ENCODE measurements around the gene SLC25A45.
"Not testable (repeated sequence)": the region's sequence is repeated elsewhere in the genome, so short reads cannot be mapped to it uniquely, and the experiment has no call there.

The SLC25A45 gene

DNA sequence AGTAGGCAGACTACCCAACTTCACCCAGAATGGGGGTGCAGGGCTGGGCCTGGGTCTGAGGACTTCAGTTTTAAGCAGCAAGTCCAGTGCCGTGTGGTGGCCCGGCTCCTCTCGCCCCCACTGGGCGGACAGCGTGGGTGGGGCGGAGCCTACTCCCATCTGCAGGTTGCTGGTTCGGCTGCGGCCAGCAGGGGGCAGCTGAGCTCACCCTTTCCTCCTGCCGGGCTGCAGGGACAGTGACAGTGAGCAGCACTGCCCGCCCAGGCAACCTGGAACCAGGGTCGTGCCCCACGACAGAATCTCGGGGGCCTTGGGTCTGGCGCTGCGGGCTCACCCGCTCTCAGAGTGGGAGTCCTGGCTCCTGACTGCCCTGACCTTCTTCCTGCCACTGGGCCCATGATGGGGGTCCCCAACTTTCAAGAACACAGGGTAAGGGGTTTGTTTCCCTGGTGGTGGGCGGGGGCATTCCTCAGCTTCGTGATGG, 33.9 kb upstream of the SLC25A45 start:
- no peaks in the 10 kb centered on the region for H3K9me3 ChIP-seq (ENCODE audit: control insufficient read depth, insufficient read depth, low read length)
- peaks cover 36% of the 10 kb centered on the region for H3K79me2 ChIP-seq (ENCODE audit: control insufficient read depth, low read length)
- no peaks in the 10 kb centered on the region for H3K9me2 ChIP-seq (replicated peaks; ENCODE audit: control insufficient read depth, low read length)
- H3F3A ChIP-seq (ENCODE audit: control insufficient read depth, insufficient read depth), result peaks cover 35% of the 10 kb centered on the region
- no peak for TF ChIP-seq EZH2phosphoT487 (IDR thresholded peaks at IDR 0.05; ENCODE audit: borderline replicate concordance, low read length)
- TF ChIP-seq, protein P1, sequence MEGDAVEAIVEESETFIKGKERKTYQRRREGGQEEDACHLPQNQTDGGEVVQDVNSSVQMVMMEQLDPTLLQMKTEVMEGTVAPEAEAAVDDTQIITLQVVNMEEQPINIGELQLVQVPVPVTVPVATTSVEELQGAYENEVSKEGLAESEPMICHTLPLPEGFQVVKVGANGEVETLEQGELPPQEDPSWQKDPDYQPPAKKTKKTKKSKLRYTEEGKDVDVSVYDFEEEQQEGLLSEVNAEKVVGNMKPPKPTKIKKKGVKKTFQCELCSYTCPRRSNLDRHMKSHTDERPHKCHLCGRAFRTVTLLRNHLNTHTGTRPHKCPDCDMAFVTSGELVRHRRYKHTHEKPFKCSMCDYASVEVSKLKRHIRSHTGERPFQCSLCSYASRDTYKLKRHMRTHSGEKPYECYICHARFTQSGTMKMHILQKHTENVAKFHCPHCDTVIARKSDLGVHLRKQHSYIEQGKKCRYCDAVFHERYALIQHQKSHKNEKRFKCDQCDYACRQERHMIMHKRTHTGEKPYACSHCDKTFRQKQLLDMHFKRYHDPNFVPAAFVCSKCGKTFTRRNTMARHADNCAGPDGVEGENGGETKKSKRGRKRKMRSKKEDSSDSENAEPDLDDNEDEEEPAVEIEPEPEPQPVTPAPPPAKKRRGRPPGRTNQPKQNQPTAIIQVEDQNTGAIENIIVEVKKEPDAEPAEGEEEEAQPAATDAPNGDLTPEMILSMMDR (IDR thresholded peaks at IDR 0.05; ENCODE audit: low read depth, low read length, poor library complexity, severe bottlenecking), result peak; percentile 96
- peak overlapping the region; percentile 88 for H3K4me2 ChIP-seq (ENCODE audit: low read length)
- peaks cover 20% of the 10 kb centered on the region for H3K36me3 ChIP-seq (ENCODE audit: control insufficient read depth, low read length)
- H3K4me3 ChIP-seq (ENCODE audit: low read length), result peak overlapping the region; percentile 75
- H4K20me1 ChIP-seq (ENCODE audit: control insufficient read depth, insufficient read depth, low read depth, low read length), result no peaks in the 10 kb centered on the region
- peak overlapping the region; percentile 90 for H3K27ac ChIP-seq (ENCODE audit: low read depth, low read length)
- no peaks in the 10 kb centered on the region for H3K27me3 ChIP-seq (ENCODE audit: control insufficient read depth, low read length)
- peaks cover 68% of the 10 kb centered on the region for H3K4me1 ChIP-seq (ENCODE audit: control insufficient read depth, low read length)

DNA sequence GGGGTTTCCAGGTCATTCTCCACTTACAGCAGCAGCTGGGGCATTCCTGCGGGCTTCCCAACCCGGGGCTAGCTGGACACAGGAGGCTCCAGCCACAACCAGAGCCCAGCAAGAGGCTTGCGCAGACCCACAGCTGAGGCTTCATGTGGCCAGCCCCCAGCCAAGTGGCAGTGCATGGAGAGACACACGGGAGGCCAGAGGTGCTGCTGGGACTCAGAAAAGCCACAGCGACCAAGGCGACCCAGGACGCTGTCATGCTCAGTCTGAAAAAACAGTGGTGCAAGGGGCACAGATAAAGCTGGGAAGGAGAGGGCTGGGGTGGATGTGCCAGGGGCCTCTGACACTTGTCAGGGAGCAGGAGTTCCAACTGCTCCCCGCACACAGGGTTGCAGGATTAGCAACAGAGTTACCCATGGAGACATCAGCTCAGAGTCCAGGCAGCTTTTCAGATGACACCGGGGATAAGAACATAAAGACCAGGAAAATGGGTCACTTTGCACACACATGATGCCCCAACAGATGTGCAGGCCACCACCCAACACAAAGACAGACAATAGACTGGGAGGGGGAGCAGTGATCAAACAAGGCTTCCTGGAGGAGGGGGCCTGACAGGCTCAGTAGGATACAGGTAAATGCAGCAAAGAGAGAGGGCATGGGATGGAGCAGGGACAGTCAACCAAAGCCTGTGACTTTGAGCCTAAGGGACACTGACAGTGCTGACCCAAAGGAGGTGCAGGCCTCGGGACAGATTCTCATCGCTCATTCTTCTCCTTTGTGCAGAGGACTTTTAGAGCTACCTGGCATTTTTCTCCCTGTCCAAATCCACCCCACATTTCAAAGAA, 33.3 kb upstream of the SLC25A45 start:
- Histone ChIP-seq H3K27me3 (ENCODE audit: control insufficient read depth, low read length) (no peaks in the 10 kb centered on the region), H3K36me3 (ENCODE audit: control insufficient read depth, low read length) (peaks cover 27% of the 10 kb centered on the region), H3K4me1 (ENCODE audit: control insufficient read depth, low read length) (peaks cover 62% of the 10 kb centered on the region), H3K4me3 (ENCODE audit: low read length) (peak overlapping the region; percentile 75), H3K4me2 (ENCODE audit: low read length) (peak overlapping the region; percentile 88), H4K20me1 (ENCODE audit: control insufficient read depth, insufficient read depth, low read depth, low read length) (no peaks in the 10 kb centered on the region), H3K79me2 (ENCODE audit: control insufficient read depth, low read length) (peaks cover 30% of the 10 kb centered on the region), H3F3A (ENCODE audit: control insufficient read depth, insufficient read depth) (peaks cover 32% of the 10 kb centered on the region), H3K27ac (ENCODE audit: low read depth, low read length) (no peak overlapping the region), H3K9me3 (ENCODE audit: control insufficient read depth, insufficient read depth, low read length) (no peaks in the 10 kb centered on the region), H3K9me2 (replicated peaks; ENCODE audit: control insufficient read depth, low read length) (no peaks in the 10 kb centered on the region)
- no peak for TF ChIP-seq EZH2phosphoT487 (IDR thresholded peaks at IDR 0.05; ENCODE audit: borderline replicate concordance, low read length)
- TF ChIP-seq, protein P1 (IDR thresholded peaks at IDR 0.05; ENCODE audit: low read depth, low read length, poor library complexity, severe bottlenecking), result no peak

DNA sequence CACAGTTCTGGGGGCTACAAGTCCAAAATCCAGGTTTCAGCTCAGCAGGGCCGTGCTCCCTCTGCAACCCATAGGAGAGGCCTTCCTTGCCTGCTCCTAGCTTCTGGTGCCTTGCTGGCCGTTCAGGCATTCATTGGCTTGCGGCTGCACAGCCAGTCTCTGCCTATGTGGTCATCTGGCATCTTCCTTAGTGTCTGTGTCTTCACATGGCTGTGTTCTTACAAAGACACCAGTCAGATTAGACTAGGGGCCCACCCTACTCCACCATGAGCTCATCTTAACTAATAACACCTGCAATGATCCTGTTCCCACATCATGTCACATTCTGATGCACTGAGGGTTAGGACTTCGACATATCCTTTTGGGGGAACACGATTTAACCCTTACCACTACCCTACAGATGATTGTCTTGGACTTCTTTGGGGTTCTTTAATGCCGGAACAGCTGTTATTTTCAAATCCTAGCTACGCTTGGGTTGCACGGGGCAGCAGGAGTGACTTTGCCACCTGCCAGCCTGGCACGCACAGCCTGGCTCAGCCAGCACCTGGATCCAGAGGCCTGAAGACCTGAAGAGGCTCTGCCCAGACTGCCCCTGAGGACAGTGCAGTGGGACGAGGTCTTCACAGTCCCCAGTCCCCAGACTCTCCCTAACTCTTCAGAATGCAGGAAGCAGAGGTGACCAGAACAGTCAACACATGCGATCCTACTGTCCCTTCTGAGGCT, 32.5 kb upstream of the SLC25A45 start:
- H3K4me2 ChIP-seq (ENCODE audit: low read length), result no peak overlapping the region
- H3K79me2 ChIP-seq (ENCODE audit: control insufficient read depth, low read length), result peaks cover 24% of the 10 kb centered on the region
- H3K27me3 ChIP-seq (ENCODE audit: control insufficient read depth, low read length), result no peaks in the 10 kb centered on the region
- peaks cover 54% of the 10 kb centered on the region for H3K4me1 ChIP-seq (ENCODE audit: control insufficient read depth, low read length)
- peaks cover 24% of the 10 kb centered on the region for H3F3A ChIP-seq (ENCODE audit: control insufficient read depth, insufficient read depth)
- H4K20me1 ChIP-seq (ENCODE audit: control insufficient read depth, insufficient read depth, low read depth, low read length), result no peaks in the 10 kb centered on the region
- no peaks in the 10 kb centered on the region for H3K9me2 ChIP-seq (replicated peaks; ENCODE audit: control insufficient read depth, low read length)
- H3K4me3 ChIP-seq (ENCODE audit: low read length), result no peak overlapping the region
- H3K27ac ChIP-seq (ENCODE audit: low read depth, low read length), result no peak overlapping the region
- H3K9me3 ChIP-seq (ENCODE audit: control insufficient read depth, insufficient read depth, low read length), result no peaks in the 10 kb centered on the region
- TF ChIP-seq, protein P1 (IDR thresholded peaks at IDR 0.05; ENCODE audit: low read depth, low read length, poor library complexity, severe bottlenecking), result no peak
- no peak for TF ChIP-seq EZH2phosphoT487 (IDR thresholded peaks at IDR 0.05; ENCODE audit: borderline replicate concordance, low read length)
- H3K36me3 ChIP-seq (ENCODE audit: control insufficient read depth, low read length), result peaks cover 25% of the 10 kb centered on the region

DNA sequence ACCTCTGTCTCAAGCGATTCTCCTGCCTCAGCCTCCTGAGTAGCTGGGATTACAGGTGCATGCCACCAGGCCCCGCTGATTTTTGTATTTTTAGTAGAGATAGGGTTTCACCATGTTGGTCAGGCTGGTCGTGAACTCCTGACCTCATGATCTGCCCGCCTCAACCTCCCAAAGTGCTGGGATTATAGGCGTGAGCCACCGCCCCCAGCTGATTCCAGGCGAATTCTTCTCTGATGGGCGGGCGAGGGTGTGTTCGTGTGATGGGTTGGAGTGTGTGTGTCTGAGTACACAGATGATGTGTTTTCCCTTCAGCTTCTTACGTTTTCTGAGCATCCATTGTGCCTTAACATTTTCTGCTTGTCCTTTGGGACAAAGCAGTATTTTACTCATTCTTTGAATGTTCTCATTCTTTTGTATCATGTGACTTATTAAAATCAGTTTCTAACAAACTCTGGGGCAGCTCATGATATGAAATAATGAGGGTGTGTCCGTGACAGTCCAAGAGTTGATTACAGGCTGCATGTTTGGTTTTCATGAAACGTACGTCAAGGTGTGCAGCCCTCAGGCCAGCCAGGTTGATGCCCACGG, 30.7 kb upstream of the SLC25A45 start:
- H3K36me3 ChIP-seq (ENCODE audit: control insufficient read depth, low read length), result peaks cover 42% of the 10 kb centered on the region
- H3K4me3 ChIP-seq (ENCODE audit: low read length); H3K4me2 ChIP-seq (ENCODE audit: low read length); H4K20me1 ChIP-seq (ENCODE audit: control insufficient read depth, insufficient read depth, low read depth, low read length); H3K27me3 ChIP-seq (ENCODE audit: control insufficient read depth, low read length); H3K9me2 ChIP-seq (replicated peaks; ENCODE audit: control insufficient read depth, low read length); H3K27ac ChIP-seq (ENCODE audit: low read depth, low read length); H3K9me3 ChIP-seq (ENCODE audit: control insufficient read depth, insufficient read depth, low read length): not testable (repeated sequence)
- H3K4me1 ChIP-seq (ENCODE audit: control insufficient read depth, low read length), result peaks cover 51% of the 10 kb centered on the region
- H3K79me2 ChIP-seq (ENCODE audit: control insufficient read depth, low read length), result peaks cover 24% of the 10 kb centered on the region
- H3F3A ChIP-seq (ENCODE audit: control insufficient read depth, insufficient read depth), result peaks cover 14% of the 10 kb centered on the region; the same call in 1 of the 2 replicates
